Measurements from ENCODE around the gene DOCK3.

The DOCK3 gene

GRCh38 chr3:51190827-51191226 is 516.1 kb downstream of the DOCK3 start (continued):
- TF ChIP-seq TSHZ2 (CRISPR knock-in tag; IDR thresholded peaks at IDR 0.05) (no peak), ESRRG (CRISPR knock-in tag; IDR thresholded peaks at IDR 0.05) (no peak), TOX (CRISPR knock-in tag; IDR thresholded peaks at IDR 0.05; ENCODE audit: borderline replicate concordance) (no peak), ZFP30 (CRISPR knock-in tag; IDR thresholded peaks at IDR 0.05) (no peak)

- no peak for ATAC-seq
- no peak for TF ChIP-seq TOX (CRISPR knock-in tag; IDR thresholded peaks at IDR 0.05; ENCODE audit: borderline replicate concordance)
- TF ChIP-seq ISL1 (CRISPR knock-in tag; IDR thresholded peaks at IDR 0.05): no peak
- TF ChIP-seq ARNTL (CRISPR knock-in tag; IDR thresholded peaks at IDR 0.05; ENCODE audit: borderline replicate concordance, low read depth): no peak
- TF ChIP-seq RARB (CRISPR knock-in tag; IDR thresholded peaks at IDR 0.05): no peak
- no peak for TF ChIP-seq CREB5 (CRISPR knock-in tag; IDR thresholded peaks at IDR 0.05; ENCODE audit: low read depth)
- TF ChIP-seq TCF4 (CRISPR knock-in tag; IDR thresholded peaks at IDR 0.05; ENCODE audit: borderline replicate concordance): no peak
- no peak for TF ChIP-seq PPARA (CRISPR knock-in tag; IDR thresholded peaks at IDR 0.05; ENCODE audit: borderline replicate concordance)
- TF ChIP-seq ZC3H10 (CRISPR knock-in tag; IDR thresholded peaks at IDR 0.05): no peak
- TF ChIP-seq ZNF565 (CRISPR knock-in tag; conservative IDR thresholded peaks at IDR 0.05; ENCODE audit: low read depth): no peak
- TF ChIP-seq PATZ1 (CRISPR knock-in tag; IDR thresholded peaks at IDR 0.05; ENCODE audit: borderline replicate concordance): no peak
- TF ChIP-seq BACH2 (CRISPR knock-in tag; IDR thresholded peaks at IDR 0.05; ENCODE audit: borderline replicate concordance): no peak
- TF ChIP-seq OSR1 (CRISPR knock-in tag; IDR thresholded peaks at IDR 0.05): no peak
- no peak for TF ChIP-seq CSRNP3 (CRISPR knock-in tag; IDR thresholded peaks at IDR 0.05)
- TF ChIP-seq ZFP3 (CRISPR knock-in tag; IDR thresholded peaks at IDR 0.05): no peak
- TF ChIP-seq POU6F1 (CRISPR knock-in tag; IDR thresholded peaks at IDR 0.05; ENCODE audit: borderline replicate concordance, low read depth): no peak
- no peak for TF ChIP-seq ZFP30 (CRISPR knock-in tag; IDR thresholded peaks at IDR 0.05)
- no peak for TF ChIP-seq GLIS3 (CRISPR knock-in tag; IDR thresholded peaks at IDR 0.05)
Observed at GRCh38 chr3:51191768-51192167, 517.0 kb downstream of the DOCK3 start.

GRCh38 chr3:51198477-51198876 is 523.8 kb downstream of the DOCK3 start:
- ATAC-seq: no peak
- no peak for TF ChIP-seq CREB5 (CRISPR knock-in tag; IDR thresholded peaks at IDR 0.05; ENCODE audit: low read depth)
- no peak for TF ChIP-seq TSHZ2 (CRISPR knock-in tag; IDR thresholded peaks at IDR 0.05)
- no peak for TF ChIP-seq TOX (CRISPR knock-in tag; IDR thresholded peaks at IDR 0.05; ENCODE audit: borderline replicate concordance)
- TF ChIP-seq ISL1 (CRISPR knock-in tag; IDR thresholded peaks at IDR 0.05): no peak
- no peak for TF ChIP-seq GLIS3 (CRISPR knock-in tag; IDR thresholded peaks at IDR 0.05)
- no peak for TF ChIP-seq POU6F1 (CRISPR knock-in tag; IDR thresholded peaks at IDR 0.05; ENCODE audit: borderline replicate concordance, low read depth)
- no peak for TF ChIP-seq SNAI2 (CRISPR knock-in tag; IDR thresholded peaks at IDR 0.05)
- TF ChIP-seq PPARA (CRISPR knock-in tag; IDR thresholded peaks at IDR 0.05; ENCODE audit: borderline replicate concordance): no peak
- no peak for TF ChIP-seq CSDC2 (CRISPR knock-in tag; IDR thresholded peaks at IDR 0.05)
- no peak for TF ChIP-seq ZNF565 (CRISPR knock-in tag; conservative IDR thresholded peaks at IDR 0.05; ENCODE audit: low read depth)
- no peak for TF ChIP-seq ZFP3 (CRISPR knock-in tag; IDR thresholded peaks at IDR 0.05)
